Lower leg skin (tissue), 3 donors: ENCODE measurements around the gene BANF2.

Experiments
- CTCF ChIP-seq, 3 donors: fragments of 450-650 bp; IDR thresholded peaks; one replicate each; pipeline ENCODE4 v1.5.1; 2016; ENCODE audit warnings: antibody characterized with exemption in 3 of 3, mild to moderate bottlenecking in 3 of 3, moderate library complexity in 2 of 3
- POLR2A ChIP-seq, 2 donors: fragments of 450-650 bp; IDR thresholded peaks; one replicate each; pipeline ENCODE4 v1.6.1; 2016 to 2017; ENCODE audit warnings: antibody characterized with exemption in 2 of 2, mild to moderate bottlenecking in 1 of 2, moderate library complexity in 1 of 2

- TF ChIP-seq CTCF (IDR thresholded peaks at IDR 0.05) (no peak), POLR2A (IDR thresholded peaks at IDR 0.05) (no peak)
Observed at GRCh38 chr20:17681726-17682102, 18.1 kb upstream of the BANF2 start.
